ENCODE data around the gene BACH2.

GRCh38 chr6:89942601-89943000 lies 354.0 kb downstream of the BACH2 start:
- TF ChIP-seq CTCF (conservative IDR thresholded peaks at IDR 0.05) (no peak), ZFX (IDR thresholded peaks at IDR 0.05) (no peak)

Data from C4-2B (cell line).